Esophagus (tissue), 2 donors: ENCODE measurements around the gene XRCC1. TPM values are rescaled to one million over a fixed set of nuclear protein-coding genes. Genes with fewer than 3 reads are reported as not detected.
"Not testable (repeated sequence)": the region's sequence is repeated elsewhere in the genome, so short reads cannot be mapped to it uniquely, and the experiment has no call there.

Experiments
- H3K27ac ChIP-seq, 2 donors: one replicate each; pipeline ENCODE4 v1.5.1; 2013; ENCODE audit warnings: low read depth in 2 of 2, mild to moderate bottlenecking in 2 of 2, inconsistent platforms in 1 of 2, low read length in 1 of 2, moderate library complexity in 1 of 2
- H3K27me3 ChIP-seq, 2 donors: one replicate each; pipeline ENCODE4 v1.6.1; 2013; ENCODE audit warnings: low read length in 2 of 2, control low read depth in 1 of 2, mild to moderate bottlenecking in 1 of 2; ENCODE audit not compliant: insufficient read depth in 2 of 2, control insufficient read depth in 1 of 2
- H3K36me3 ChIP-seq, 2 donors: one replicate each; pipeline ENCODE4 v1.6.1; 2013; ENCODE audit warnings: low read length in 1 of 2; ENCODE audit not compliant: control insufficient read depth in 2 of 2, insufficient read depth in 2 of 2
- H3K4me1 ChIP-seq, 2 donors: one replicate each; pipeline ENCODE4 v1.6.1; 2013; ENCODE audit warnings: low read length in 1 of 2; ENCODE audit not compliant: control insufficient read depth in 2 of 2, insufficient read depth in 2 of 2
- H3K4me3 ChIP-seq, 2 donors: one replicate each; pipeline ENCODE4 v1.5.1; 2013; ENCODE audit warnings: low read length in 2 of 2, mild to moderate bottlenecking in 2 of 2, low read depth in 1 of 2, moderate library complexity in 1 of 2
- H3K9me3 ChIP-seq, 2 donors: one replicate each; pipeline ENCODE4 v1.6.1; 2013; ENCODE audit warnings: mild to moderate bottlenecking in 2 of 2, low read depth in 1 of 2, low read length in 1 of 2, moderate library complexity in 1 of 2; ENCODE audit not compliant: control insufficient read depth in 2 of 2, insufficient read depth in 1 of 2
- WGBS, 2 donors: extraction: QIAGEN DNeasy Blood & Tissue Kit; methylation state at CpG; one replicate each; pipeline ENCODE4 v1.1.7; 2013; 5-methylcytosine and 5-hydroxymethylcytosine counted together
- polyA plus RNA-seq, 2 donors: library from polyadenylated mRNA; stranded (reverse); fragments of 200-250 nt; gene quantifications; one replicate each; pipeline ENCODE4 v1.2.3, GENCODE V29; 2013
- donor health status: healthy with polysubstance abuse.
- donor health status: Bipolar disorder and iron deficiency.

The XRCC1 gene
- polyA plus RNA-seq, 2 donors: 13.7 to 14.4 TPM

- Histone ChIP-seq H3K4me3 (peak overlapping the region; percentile 75 to 92), H3K4me1 (peaks cover 0 to 4% of the 10 kb centered on the region in 2 donors), H3K9me3 (no peaks in the 10 kb centered on the region), H3K36me3 (no peaks in the 10 kb centered on the region), H3K27me3 (no peaks in the 10 kb centered on the region), H3K27ac (peak overlapping the region; percentile 65 to 95)
- 1 to 2% methylated on average over 26 of the region's 26 CpGs for WGBS, 2 donors
Measured at GRCh38 chr19:43525836-43526771, 49.2 kb downstream of the XRCC1 start.

- WGBS, 2 donors: 8 to 10% methylated on average over 12 of the region's 12 CpGs
- no peaks in the 10 kb centered on the region for H3K27me3 ChIP-seq
- H3K36me3 ChIP-seq: no peaks in the 10 kb centered on the region
- H3K4me3 ChIP-seq: peak overlapping the region; percentile 75 to 92
- H3K27ac ChIP-seq: peak overlapping the region; percentile 65 to 95
- peaks cover 0 to 4% of the 10 kb centered on the region in 2 donors for H3K4me1 ChIP-seq
- H3K9me3 ChIP-seq: no peaks in the 10 kb centered on the region
Measured at GRCh38 chr19:43524922-43525835, 50.1 kb downstream of the XRCC1 start.

- WGBS, 2 donors: 94 to 98% methylated on average over 8 of the region's 8 CpGs
- not testable (repeated sequence) for H3K27me3 ChIP-seq, H3K9me3 ChIP-seq, H3K4me3 ChIP-seq, H3K27ac ChIP-seq, H3K36me3 ChIP-seq, H3K4me1 ChIP-seq
Measured at GRCh38 chr19:43523696-43524095, 51.6 kb downstream of the XRCC1 start.

- Histone ChIP-seq H3K27ac (peak overlapping the region; percentile 3 to 44), H3K9me3 (no peaks in the 10 kb centered on the region), H3K4me1 (peaks cover 0 to 4% of the 10 kb centered on the region in 2 donors), H3K4me3 (no peak overlapping the region), H3K36me3 (no peaks in the 10 kb centered on the region), H3K27me3 (no peaks in the 10 kb centered on the region)
- 76% methylated on average over 5 of the region's 5 CpGs for WGBS, 2 donors
Measured at GRCh38 chr19:43522929-43523328, 52.4 kb downstream of the XRCC1 start.

GRCh38 chr19:43519436-43520088 lies 55.8 kb downstream of the XRCC1 start:
- Histone ChIP-seq H3K9me3 (no peaks in the 10 kb centered on the region), H3K36me3 (no peaks in the 10 kb centered on the region), H3K4me1 (peaks cover 0 to under 1% of the 10 kb centered on the region in 2 donors), H3K27ac (peak overlapping the region; percentile 65 to 80), H3K4me3 (no peak overlapping the region), H3K27me3 (no peaks in the 10 kb centered on the region)
- 40 to 44% methylated on average over 10 of the region's 10 CpGs for WGBS, 2 donors

DNA sequence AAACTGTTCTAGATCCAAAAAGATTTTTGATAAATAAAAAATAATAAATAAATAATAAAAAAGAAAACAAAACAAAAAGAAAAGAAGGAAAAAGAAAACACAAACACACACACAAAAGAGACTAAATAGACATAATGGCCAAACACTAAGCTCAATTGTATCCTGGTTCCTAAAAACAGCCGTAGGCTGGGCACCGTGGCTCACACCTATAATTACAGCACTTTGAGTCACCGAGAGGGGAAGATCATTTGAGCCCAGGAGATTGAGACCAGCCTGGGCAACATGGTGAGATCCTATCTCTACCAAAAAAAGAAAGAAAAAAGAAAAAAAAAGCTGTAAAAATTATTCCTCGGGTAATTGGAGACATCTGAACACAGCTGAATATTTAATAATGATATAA lies 57.3 kb downstream of the XRCC1 start:
- H3K4me3 ChIP-seq: no peak overlapping the region
- H3K4me1 ChIP-seq: no peaks in the 10 kb centered on the region
- WGBS, 2 donors: 58 to 68% methylated on average over 4 of the region's 4 CpGs
- H3K27me3 ChIP-seq: no peaks in the 10 kb centered on the region
- H3K27ac ChIP-seq: peak overlapping the region in 1 of 2 donors; percentile 8
- H3K9me3 ChIP-seq: no peaks in the 10 kb centered on the region
- no peaks in the 10 kb centered on the region for H3K36me3 ChIP-seq

DNA sequence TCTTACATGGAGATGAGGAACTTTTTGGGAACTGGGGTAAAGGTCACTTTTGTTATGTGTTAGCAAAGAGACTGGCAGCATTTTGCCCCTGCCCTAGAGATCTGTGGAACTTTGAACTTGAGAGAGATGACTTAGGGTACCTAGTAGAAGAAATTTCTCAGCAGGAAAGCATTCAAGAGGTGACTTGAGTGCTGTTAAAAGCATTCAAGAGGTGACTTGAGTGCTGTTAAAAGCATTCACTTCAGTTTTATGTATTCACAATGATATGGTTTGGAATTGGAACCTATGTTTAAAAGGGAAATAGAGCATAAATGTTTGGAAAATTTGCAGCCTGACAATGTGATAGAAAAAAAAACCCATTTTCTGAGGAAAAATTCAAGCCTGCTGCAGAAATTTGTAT lies 62.9 kb downstream of the XRCC1 start:
- not testable (repeated sequence) for H3K27me3 ChIP-seq
- peaks cover 0 to 14% of the 10 kb centered on the region in 2 donors for H3K36me3 ChIP-seq

GRCh38 chr19:43511324-43511723 lies 64.0 kb downstream of the XRCC1 start:
- 93 to 94% methylated on average over 5 of the region's 5 CpGs for WGBS, 2 donors
- no peak overlapping the region for H3K4me3 ChIP-seq
- no peak overlapping the region for H3K27ac ChIP-seq
- no peaks in the 10 kb centered on the region for H3K9me3 ChIP-seq
- H3K36me3 ChIP-seq: peaks cover 0 to 14% of the 10 kb centered on the region in 2 donors
- H3K27me3 ChIP-seq: no peaks in the 10 kb centered on the region
- H3K4me1 ChIP-seq: peaks cover 0 to 2% of the 10 kb centered on the region in 2 donors

More for the DNA sequence above, 62.9 kb downstream of the XRCC1 start:
- H3K27ac ChIP-seq, H3K4me3 ChIP-seq, H3K4me1 ChIP-seq, H3K9me3 ChIP-seq: not testable (repeated sequence)

DNA sequence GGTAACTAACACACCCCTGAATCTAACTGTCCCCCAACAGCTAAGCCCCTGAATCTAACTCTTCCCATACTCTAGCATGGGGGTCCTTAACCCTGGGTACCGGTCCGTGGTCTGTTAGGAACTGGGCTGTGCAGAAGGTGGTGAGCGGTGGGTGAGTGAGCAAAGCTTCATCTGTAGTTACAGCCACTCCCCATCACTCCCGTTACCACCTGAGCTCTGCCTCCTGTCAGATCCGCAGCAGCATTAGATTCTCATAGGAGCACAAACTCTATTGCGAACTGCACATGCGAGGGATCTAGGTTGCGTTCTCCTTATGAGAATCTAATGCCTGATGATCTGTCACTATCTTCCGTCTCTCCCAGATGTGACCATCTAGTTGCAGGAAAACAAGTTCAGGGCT lies 64.6 kb downstream of the XRCC1 start:
- no peaks in the 10 kb centered on the region for H3K27me3 ChIP-seq
- H3K27ac ChIP-seq: no peak overlapping the region
- no peaks in the 10 kb centered on the region for H3K9me3 ChIP-seq
- peaks cover 0 to 14% of the 10 kb centered on the region in 2 donors for H3K36me3 ChIP-seq
- 98% methylated on average over 9 of the region's 9 CpGs for WGBS, 2 donors
- H3K4me3 ChIP-seq: no peak overlapping the region
- peaks cover 0 to 2% of the 10 kb centered on the region in 2 donors for H3K4me1 ChIP-seq
